ENCODE measurements around the gene MTARC2. TPM values are rescaled to one million over a fixed set of nuclear protein-coding genes. Genes with fewer than 3 reads are reported as not detected.

MTARC2 gene
- total and polyA plus RNA-seq, 2 donors from 2014 or later: 28.6 to 95.2 TPM

DNA sequence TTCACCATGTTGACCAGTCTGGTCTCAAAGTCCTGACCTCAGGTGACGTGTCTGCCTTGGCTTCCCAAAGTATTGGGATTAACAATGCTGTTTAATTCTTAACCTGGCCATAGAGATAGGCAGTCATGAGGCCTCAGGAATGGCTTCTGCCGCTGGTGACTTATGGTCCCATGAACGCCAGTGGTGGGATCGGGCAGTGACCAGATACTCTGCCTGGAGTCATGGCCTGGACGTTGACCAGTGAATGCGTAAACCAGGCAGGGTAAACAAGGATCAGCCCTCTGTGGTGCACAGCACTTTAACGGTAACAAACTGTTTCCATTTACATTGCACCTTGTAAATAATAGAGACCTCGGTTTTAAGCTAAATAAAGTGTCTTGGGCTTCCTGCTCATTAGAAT is 61.6 kb downstream of the MTARC2 start:
- Histone ChIP-seq H3K36me3 (ENCODE audit: control insufficient read depth in 2 of 3, insufficient read depth in 3 of 3, low read length in 3 of 3) (peaks cover 0 to 14% (median 8%) of the 10 kb centered on the region in 3 donors), H3K27me3 (ENCODE audit: control insufficient read depth, insufficient read depth, low read length) (no peaks in the 10 kb centered on the region), H3K9ac (ENCODE audit: low read length in 3 of 3) (no peak overlapping the region), H3K27ac (ENCODE audit: low read depth in 2 of 2, low read length in 2 of 2) (no peak overlapping the region), H3K4me3 (ENCODE audit: low read length in 3 of 3) (no peak overlapping the region), H3K4me1 (ENCODE audit: control insufficient read depth in 2 of 3, insufficient read depth in 2 of 3, low read depth in 1 of 3, low read length in 3 of 3) (peaks cover 0 to 2% (median 0%) of the 10 kb centered on the region in 3 donors), H3K9me3 (ENCODE audit: control insufficient read depth in 2 of 3, insufficient read depth in 1 of 3, low read length in 3 of 3) (no peaks in the 10 kb centered on the region)
- TF ChIP-seq, protein P1, sequence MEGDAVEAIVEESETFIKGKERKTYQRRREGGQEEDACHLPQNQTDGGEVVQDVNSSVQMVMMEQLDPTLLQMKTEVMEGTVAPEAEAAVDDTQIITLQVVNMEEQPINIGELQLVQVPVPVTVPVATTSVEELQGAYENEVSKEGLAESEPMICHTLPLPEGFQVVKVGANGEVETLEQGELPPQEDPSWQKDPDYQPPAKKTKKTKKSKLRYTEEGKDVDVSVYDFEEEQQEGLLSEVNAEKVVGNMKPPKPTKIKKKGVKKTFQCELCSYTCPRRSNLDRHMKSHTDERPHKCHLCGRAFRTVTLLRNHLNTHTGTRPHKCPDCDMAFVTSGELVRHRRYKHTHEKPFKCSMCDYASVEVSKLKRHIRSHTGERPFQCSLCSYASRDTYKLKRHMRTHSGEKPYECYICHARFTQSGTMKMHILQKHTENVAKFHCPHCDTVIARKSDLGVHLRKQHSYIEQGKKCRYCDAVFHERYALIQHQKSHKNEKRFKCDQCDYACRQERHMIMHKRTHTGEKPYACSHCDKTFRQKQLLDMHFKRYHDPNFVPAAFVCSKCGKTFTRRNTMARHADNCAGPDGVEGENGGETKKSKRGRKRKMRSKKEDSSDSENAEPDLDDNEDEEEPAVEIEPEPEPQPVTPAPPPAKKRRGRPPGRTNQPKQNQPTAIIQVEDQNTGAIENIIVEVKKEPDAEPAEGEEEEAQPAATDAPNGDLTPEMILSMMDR (IDR thresholded peaks at IDR 0.05; ENCODE audit: borderline replicate concordance, extremely low read depth, insufficient read depth): no peak
- intact Hi-C loops (cut with DNase I): no loop called here
- DNase-seq (no peak), FAIRE-seq (no peak)

DNA sequence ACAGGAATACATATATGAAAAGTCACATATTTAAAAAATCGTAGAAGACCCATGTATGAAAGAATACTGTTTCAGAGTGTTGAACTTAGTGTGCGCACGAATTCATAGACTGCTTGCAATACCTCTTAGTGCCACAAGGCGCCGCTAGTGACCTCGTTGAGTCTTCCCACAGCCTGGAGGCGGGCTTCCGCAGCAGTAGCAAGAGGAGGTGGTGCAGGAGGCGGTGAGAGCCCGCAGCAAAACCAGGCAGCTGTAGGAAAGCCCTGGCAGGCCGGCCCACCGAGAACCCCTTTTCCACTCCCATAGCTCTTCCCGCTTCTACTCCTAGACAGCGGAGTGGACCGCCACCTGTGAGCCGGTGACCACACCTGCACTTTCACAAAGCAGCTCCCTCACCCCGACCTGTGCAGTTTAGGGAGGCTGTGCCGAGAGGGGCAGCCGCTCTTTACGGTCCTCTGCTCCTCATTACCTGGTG is 62.1 kb downstream of the MTARC2 start:
- TF ChIP-seq, protein P1 (IDR thresholded peaks at IDR 0.05; ENCODE audit: borderline replicate concordance, extremely low read depth, insufficient read depth): peak; percentile 93
- H3K4me3 ChIP-seq (ENCODE audit: low read length in 3 of 3): peak overlapping the region in 1 of 3 donors; percentile 35
- intact Hi-C loops (cut with DNase I): no loop called here
- H3K27ac ChIP-seq (ENCODE audit: low read depth in 2 of 2, low read length in 2 of 2): no peak overlapping the region
- peaks cover 0 to 2% (median 0%) of the 10 kb centered on the region in 3 donors for H3K4me1 ChIP-seq (ENCODE audit: control insufficient read depth in 2 of 3, insufficient read depth in 2 of 3, low read depth in 1 of 3, low read length in 3 of 3)
- H3K36me3 ChIP-seq (ENCODE audit: control insufficient read depth in 2 of 3, insufficient read depth in 3 of 3, low read length in 3 of 3): peaks cover 0 to 10% (median 3%) of the 10 kb centered on the region in 3 donors
- no peaks in the 10 kb centered on the region for H3K27me3 ChIP-seq (ENCODE audit: control insufficient read depth, insufficient read depth, low read length)
- H3K9ac ChIP-seq (ENCODE audit: low read length in 3 of 3): no peak overlapping the region
- FAIRE-seq: no peak
- peak; percentile 84 to 93 (median 90) for DNase-seq
- no peaks in the 10 kb centered on the region for H3K9me3 ChIP-seq (ENCODE audit: control insufficient read depth in 2 of 3, insufficient read depth in 1 of 3, low read length in 3 of 3)

DNA sequence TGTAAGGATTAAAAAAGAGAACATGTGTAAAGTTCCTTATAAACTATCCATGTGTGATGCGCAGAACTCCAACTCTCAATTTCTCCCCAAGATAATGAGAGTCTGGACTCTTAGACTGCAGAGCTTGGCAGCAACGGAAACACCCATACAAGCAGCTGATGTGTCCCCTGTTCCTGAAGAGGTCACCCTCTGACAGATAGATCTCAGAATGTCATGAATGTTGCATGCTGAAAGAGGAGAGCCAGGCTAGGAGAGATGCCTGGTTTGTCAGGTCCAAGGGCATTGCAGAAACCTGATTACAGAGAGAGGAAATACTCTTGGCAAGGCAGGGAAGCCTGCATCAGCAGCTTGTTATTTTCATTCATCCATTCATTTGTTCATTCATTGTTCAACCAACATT is 62.8 kb downstream of the MTARC2 start:
- FAIRE-seq: no peak
- Histone ChIP-seq H3K27ac (ENCODE audit: low read depth in 2 of 2, low read length in 2 of 2) (no peak overlapping the region), H3K36me3 (ENCODE audit: control insufficient read depth in 2 of 3, insufficient read depth in 3 of 3, low read length in 3 of 3) (peaks cover 0 to 10% (median 0%) of the 10 kb centered on the region in 3 donors), H3K4me1 (ENCODE audit: control insufficient read depth in 2 of 3, insufficient read depth in 2 of 3, low read depth in 1 of 3, low read length in 3 of 3) (peaks cover 0 to 2% (median 0%) of the 10 kb centered on the region in 3 donors), H3K27me3 (ENCODE audit: control insufficient read depth, insufficient read depth, low read length) (no peaks in the 10 kb centered on the region), H3K4me3 (ENCODE audit: low read length in 3 of 3) (no peak overlapping the region), H3K9ac (ENCODE audit: low read length in 3 of 3) (no peak overlapping the region), H3K9me3 (ENCODE audit: control insufficient read depth in 2 of 3, insufficient read depth in 1 of 3, low read length in 3 of 3) (no peaks in the 10 kb centered on the region)
- TF ChIP-seq, protein P1 (IDR thresholded peaks at IDR 0.05; ENCODE audit: borderline replicate concordance, extremely low read depth, insufficient read depth): no peak
- intact Hi-C loops (cut with DNase I): no loop called here
- DNase-seq: no peak

DNA sequence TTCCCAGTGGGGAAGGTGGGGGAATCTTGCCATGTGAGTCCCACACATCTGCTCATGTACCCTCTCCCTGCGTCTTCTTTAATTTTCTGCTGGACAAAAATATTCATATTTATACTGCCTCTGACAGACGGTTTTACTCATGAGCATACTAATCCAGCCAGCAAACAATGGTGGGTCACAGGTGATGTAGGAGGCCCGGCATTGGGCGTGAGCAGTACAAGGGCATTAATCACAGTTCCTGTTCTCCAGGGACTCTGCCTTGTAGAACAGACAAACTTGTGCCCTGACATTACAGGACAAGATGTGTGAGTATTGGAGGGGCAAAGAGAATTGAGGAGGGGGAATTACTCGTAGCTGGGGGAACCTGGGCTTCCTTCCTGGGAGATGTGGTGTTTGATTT is 63.6 kb downstream of the MTARC2 start:
- Histone ChIP-seq H3K27me3 (ENCODE audit: control insufficient read depth, insufficient read depth, low read length) (no peaks in the 10 kb centered on the region), H3K9me3 (ENCODE audit: control insufficient read depth in 2 of 3, insufficient read depth in 1 of 3, low read length in 3 of 3) (no peaks in the 10 kb centered on the region), H3K9ac (ENCODE audit: low read length in 3 of 3) (no peak overlapping the region), H3K36me3 (ENCODE audit: control insufficient read depth in 2 of 3, insufficient read depth in 3 of 3, low read length in 3 of 3) (peaks cover 0 to 10% (median 0%) of the 10 kb centered on the region in 3 donors), H3K27ac (ENCODE audit: low read depth in 2 of 2, low read length in 2 of 2) (no peak overlapping the region), H3K4me1 (ENCODE audit: control insufficient read depth in 2 of 3, insufficient read depth in 2 of 3, low read depth in 1 of 3, low read length in 3 of 3) (peaks cover 0 to 2% (median 0%) of the 10 kb centered on the region in 3 donors), H3K4me3 (ENCODE audit: low read length in 3 of 3) (no peak overlapping the region)
- TF ChIP-seq, protein P1 (IDR thresholded peaks at IDR 0.05; ENCODE audit: borderline replicate concordance, extremely low read depth, insufficient read depth): no peak
- intact Hi-C loops (cut with DNase I): no loop called here
- DNase-seq (no peak), FAIRE-seq (no peak)
